H7 (cell line): ENCODE data around the gene SPTLC1. TPM values are rescaled to one million over a fixed set of nuclear protein-coding genes. Genes with fewer than 3 reads are reported as not detected.
"Not testable (repeated sequence)": the region's sequence is repeated elsewhere in the genome, so short reads cannot be mapped to it uniquely, and the experiment has no call there.

Source experiments
- DNase-seq: peaks from one replicate; pipeline ENCODE4 v3.0.0; 2012
- H3K27me3 ChIP-seq: 2 replicates; pipeline ENCODE4 v1.6.0; 2011; ENCODE audit warnings: mild to moderate bottlenecking, low read length; ENCODE audit not compliant: control insufficient read depth, insufficient read depth
- H3K36me3 ChIP-seq: replicated peaks from 2 replicates; pipeline ENCODE4 v1.5.1; 2011; ENCODE audit warnings: low read length; ENCODE audit not compliant: control insufficient read depth, insufficient read depth
- H3K4me3 ChIP-seq: 2 replicates; pipeline ENCODE4 v1.5.1; 2011; ENCODE audit warnings: low read depth, mild to moderate bottlenecking, control low read depth, low read length, moderate library complexity; ENCODE audit not compliant: insufficient read depth
- total RNA-seq: library from RNA; depleted of rRNA; stranded (reverse); fragments of >200 nt; shearing (Covaris generic); gene quantifications from 2 replicates; pipeline ENCODE4 v1.2.3, GENCODE V29; 2014; rRNA removed

The SPTLC1 gene, protein sequence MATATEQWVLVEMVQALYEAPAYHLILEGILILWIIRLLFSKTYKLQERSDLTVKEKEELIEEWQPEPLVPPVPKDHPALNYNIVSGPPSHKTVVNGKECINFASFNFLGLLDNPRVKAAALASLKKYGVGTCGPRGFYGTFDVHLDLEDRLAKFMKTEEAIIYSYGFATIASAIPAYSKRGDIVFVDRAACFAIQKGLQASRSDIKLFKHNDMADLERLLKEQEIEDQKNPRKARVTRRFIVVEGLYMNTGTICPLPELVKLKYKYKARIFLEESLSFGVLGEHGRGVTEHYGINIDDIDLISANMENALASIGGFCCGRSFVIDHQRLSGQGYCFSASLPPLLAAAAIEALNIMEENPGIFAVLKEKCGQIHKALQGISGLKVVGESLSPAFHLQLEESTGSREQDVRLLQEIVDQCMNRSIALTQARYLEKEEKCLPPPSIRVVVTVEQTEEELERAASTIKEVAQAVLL
- 63.6 and 81.3 TPM in 2 replicates for total RNA-seq

DNA sequence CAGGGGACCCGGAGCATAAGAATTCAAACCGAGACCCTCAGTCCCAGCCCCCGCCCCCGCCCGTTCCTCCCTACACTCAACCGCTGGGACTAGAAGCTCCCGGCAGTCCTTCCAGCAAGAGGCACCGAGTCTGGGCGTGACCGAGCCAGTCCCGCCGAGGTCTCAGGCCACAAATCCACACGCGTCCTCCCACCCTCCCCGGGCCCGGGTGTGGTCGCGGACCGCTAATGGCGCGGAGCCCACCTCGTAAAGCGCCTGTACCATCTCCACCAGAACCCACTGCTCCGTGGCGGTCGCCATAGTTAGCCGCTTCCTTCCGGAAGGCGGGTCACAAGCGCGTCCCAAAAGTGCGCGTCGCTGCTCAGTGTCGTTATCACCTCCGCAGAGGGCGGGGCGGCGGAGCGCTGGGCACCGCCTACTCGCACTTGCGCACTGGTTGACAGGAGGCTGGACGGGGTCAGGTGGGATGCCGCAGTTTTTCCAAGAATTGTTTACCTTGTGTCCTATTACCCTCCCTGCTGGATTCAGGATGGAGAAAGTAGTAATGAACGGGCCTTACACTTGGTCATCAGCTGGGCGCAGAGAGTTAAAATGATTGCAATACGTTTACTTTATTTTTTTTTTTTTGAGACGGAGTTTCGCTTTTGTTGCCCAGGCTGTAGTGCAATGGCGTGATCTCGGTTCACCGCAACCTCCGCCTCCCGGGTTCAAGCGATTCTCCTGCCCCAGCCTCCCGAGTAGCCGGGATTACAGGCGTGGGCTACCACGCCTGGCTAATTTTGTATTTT lies at the start of gene SPTLC1:
Gene SPTLC1 (minus strand): TSS at position 343 of the 788 bp plus-strand sequence. CDS start 43 bp downstream, at position 300.
- H3K4me3 ChIP-seq = peak within 1 kb of the TSS; percentile 88
- no peaks in the 10 kb centered on the region for H3K27me3 ChIP-seq
- peaks cover 2% of the 10 kb centered on the region; the same call in 1 of the 2 replicates for H3K36me3 ChIP-seq
- DNase-seq = peak; percentile 96

DNA sequence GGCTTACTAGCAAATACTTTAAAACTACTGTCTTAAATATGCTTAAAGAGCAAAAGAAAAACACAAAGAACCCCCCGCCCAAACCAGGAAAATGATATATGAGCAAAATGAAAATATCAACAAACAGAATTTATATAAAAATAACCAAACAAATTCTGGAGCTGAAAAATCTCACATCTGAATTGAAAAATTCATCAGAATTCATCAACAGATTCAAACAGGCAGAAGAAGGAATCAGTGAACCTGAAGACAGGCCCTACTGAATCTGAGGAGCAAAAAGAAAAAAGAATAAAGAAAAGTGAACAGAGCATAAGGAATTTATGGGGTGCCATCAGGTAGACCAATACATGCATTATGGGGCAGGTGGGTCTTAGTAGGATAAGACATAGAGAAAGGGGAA lies 49.8 kb upstream of the SPTLC1 start:
- no peak overlapping the region for H3K4me3 ChIP-seq
- no peak for DNase-seq
- no peaks in the 10 kb centered on the region for H3K36me3 ChIP-seq
- H3K27me3 ChIP-seq = no peaks in the 10 kb centered on the region

DNA sequence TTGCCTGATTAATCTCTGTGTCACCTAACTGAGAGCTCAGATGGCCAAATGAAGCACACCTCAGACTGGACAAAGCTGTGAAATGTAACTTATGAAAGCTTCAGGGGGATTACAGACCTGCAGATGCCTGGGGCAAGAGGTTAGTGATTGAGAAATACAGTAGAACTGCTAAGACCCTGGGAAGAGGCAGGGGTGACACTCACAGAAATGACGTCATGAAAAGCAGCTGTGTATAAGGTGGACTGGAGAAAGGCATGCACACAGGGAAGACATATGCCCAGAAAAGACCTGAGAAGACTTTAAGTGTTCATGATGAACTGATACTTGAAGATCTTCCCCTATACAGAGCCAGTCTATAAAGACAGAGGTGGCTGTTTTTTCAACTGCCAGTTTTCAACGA lies 49.3 kb upstream of the SPTLC1 start:
- no peaks in the 10 kb centered on the region for H3K27me3 ChIP-seq
- no peak for DNase-seq
- H3K4me3 ChIP-seq = no peak overlapping the region
- H3K36me3 ChIP-seq = no peaks in the 10 kb centered on the region

DNA sequence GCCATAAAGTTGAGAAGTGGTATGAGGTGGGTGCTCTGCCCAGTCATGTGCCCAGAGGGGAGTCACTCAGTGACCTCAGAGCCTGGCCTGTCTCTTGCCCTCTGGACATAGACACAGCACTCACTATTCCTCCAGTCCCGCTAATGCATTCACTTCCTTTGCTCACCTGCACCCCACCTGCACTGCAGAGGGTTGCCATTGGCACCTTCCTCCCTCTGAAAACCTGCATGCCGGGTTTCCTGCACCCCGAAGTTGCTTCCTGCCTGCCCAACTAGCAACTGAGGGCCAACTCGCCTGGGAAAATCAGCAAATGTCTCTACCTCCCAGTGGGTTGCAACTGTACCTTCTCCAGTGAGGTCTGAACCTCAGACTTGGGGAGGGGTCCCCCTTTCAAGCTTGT lies 48.1 kb upstream of the SPTLC1 start:
- Histone ChIP-seq H3K36me3 (no peaks in the 10 kb centered on the region), H3K27me3 (no peaks in the 10 kb centered on the region), H3K4me3 (no peak overlapping the region)
- DNase-seq = no peak

DNA sequence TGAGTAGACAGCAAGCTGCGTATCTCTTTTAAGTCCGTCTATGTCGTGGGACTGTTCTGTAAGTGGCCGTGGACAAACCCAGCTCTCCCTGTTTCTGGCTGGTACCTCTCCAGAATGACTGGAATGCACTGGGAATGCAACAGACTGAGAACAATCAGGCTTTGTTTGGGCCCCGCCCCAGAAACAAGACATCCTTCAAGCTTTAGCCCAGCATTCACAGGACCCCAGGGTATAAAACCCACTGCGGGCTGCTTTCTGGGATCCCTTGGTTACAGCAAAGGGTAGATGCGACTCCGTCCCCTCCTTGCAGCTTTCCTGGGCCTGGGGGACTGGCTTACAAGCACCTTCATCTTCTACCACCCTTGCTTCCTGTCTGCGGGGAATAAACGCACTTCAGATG lies 45.6 kb upstream of the SPTLC1 start:
- Histone ChIP-seq H3K4me3 (no peak overlapping the region), H3K36me3 (no peaks in the 10 kb centered on the region), H3K27me3 (no peaks in the 10 kb centered on the region)
- no peak for DNase-seq

DNA sequence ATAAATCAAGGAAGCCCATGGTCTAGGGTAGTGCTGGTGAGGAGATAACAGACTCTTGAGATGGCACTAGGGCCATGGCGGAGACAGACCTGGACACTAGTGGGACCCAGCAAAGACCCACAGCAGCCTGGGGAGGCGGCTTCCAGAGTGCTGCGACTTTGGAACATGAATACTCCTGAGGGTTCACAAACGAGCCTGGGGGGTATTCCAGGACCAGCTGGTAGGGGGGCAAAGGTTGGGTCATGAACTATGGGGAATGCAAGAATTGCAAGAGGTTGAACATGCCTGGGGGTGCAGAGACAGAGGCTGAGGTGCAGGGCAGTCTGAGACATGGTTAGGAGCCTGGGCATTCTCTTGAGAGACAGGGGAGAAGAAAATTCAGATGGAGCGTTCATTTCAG lies 43.8 kb upstream of the SPTLC1 start:
- no peak for DNase-seq
- Histone ChIP-seq H3K27me3 (no peaks in the 10 kb centered on the region), H3K36me3 (no peaks in the 10 kb centered on the region), H3K4me3 (no peak overlapping the region)

DNA sequence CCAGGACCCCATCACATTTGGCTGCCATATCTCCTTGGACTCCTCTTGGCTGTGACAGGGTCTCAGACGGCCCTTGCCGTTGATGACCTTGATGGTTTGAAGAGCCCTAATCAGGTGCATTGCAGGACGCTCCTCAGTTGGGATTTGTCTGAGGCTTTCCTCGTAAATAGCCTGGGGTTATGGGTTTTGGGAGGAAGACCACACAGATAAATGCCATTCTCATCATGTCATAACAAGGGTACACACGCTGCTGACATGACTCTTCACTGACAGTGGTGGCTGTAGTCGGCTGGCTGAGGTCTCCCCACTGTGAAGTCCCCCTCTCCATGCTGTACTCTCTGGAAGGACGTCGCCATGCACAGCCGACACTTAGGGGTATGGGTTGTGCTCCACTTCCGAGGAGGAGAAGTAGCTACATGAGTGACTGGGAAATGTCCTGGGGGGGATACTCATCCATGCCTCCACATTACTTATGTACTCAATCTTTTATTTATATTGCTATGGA lies 42.9 kb upstream of the SPTLC1 start:
- no peaks in the 10 kb centered on the region for H3K36me3 ChIP-seq
- DNase-seq = no peak
- H3K4me3 ChIP-seq = no peak overlapping the region
- no peaks in the 10 kb centered on the region for H3K27me3 ChIP-seq

DNA sequence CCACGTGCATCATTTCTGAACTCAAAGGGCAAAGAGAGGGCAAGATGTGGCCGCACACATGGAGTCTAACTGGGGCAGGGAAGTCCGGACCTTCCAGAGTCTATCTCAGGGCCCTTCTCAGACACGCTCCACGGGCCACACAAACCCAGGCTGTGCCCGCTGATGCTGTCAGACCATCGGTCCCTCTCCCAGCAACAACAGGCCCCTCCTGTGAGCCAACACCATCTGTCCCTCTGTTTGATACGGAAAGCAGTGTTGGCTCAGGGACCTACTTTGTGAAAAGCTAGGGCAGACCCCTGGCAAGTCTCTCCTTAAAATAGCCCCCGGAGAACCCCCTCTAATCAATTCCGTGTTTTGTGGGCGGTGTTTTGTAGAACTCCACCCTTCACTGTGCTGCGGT lies 40.5 kb upstream of the SPTLC1 start:
- not testable (repeated sequence) for H3K36me3 ChIP-seq, H3K27me3 ChIP-seq, H3K4me3 ChIP-seq, DNase-seq

DNA sequence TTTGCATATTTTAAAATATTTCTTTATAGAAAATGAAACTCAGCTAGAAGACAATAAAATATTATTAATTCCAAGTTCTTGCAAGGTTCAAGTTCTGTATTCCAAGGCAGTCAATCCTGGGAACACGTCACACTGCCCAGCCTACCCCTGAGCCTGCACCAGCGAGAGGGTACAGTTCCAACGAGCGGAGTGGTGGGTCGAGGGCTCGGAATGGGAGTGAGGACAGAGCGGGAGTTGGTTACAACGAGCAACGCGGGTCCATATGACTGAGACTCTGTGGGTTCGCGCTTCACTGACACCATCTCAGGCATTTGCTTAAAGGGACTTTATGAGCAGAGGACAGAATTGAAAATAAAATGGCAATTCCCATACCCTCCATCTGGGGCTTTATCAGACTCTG lies 40.0 kb upstream of the SPTLC1 start:
- DNase-seq = no peak
- Histone ChIP-seq H3K27me3 (no peaks in the 10 kb centered on the region), H3K36me3 (no peaks in the 10 kb centered on the region), H3K4me3 (no peak overlapping the region)

DNA sequence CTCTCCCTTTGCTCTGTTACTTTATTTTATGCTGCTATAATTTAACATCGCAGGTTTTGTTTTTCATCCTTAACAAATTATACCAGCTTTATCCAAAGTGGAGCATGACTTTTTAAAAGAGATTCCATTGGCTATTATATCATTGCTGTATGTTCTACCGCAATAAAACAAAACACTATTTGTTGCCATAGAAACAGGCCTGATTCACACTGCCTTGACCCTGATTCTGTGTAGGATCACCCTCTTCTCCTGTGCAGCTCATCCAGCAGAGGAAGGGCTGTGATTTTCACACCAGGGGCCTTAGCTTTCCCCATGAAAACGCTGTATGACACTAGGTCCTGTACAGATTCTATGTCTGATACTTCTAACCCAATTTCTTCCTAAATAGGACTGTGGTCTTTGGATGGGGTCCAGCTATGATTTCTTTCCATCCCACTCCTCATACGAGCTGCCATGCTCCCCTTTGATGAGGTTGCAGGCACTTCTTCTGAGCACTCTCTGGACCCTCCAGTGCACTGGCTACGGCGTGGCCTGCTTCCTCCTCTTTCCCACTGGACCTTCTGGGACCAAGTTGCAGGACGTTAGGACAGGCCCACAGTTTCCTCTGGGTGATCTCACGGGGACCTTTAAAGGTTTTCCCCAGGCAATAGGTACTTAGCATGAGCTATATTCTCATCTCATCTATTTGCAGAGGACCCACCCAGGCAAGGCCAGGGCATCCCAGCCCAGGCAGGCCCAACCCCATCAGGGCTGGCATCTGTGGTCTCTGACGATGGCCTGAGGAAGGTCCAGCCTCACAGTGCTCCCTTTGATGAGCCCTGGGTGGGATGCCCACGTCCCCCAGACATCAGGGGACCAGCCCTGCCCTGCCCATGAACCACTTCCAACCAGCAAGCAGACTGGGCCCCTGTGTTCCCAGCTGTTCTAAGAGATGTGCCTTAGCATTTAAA lies 38.5 kb upstream of the SPTLC1 start:
- not testable (repeated sequence) for H3K36me3 ChIP-seq, H3K4me3 ChIP-seq, DNase-seq, H3K27me3 ChIP-seq

DNA sequence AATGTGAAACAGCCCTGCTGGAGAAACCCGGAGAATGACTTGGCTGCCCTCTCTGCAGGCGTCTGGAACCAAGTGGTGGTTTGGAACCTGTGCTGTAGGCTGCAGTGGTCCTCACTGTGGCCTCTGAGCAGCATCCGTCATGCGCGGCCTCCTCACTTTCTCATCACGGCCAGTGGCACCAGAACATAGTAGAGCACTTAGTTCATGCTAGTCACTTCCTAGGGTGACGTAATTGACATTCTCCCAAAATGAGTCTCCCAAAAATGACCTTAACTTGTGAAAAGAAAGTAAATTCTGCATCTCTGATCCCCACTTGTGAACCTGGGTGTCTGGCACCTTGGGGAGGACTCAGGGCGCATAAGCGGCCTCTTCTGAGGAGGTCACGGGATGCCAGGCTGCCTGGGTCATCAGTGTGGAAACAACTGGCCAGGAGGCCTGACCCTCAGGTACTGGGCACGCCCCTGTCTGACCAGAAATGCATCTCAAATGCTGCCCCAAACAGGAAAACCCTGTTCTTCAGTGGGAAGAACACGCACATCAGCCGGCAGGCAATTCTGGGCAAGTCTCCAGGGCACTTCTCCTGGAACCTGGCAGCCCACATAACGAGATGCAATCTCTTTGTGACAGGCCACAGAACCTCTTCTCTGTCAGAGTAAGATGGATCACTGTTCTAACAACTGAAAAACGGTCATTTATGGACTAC lies 36.6 kb upstream of the SPTLC1 start:
- H3K36me3 ChIP-seq = no peaks in the 10 kb centered on the region
- no peaks in the 10 kb centered on the region for H3K27me3 ChIP-seq
- H3K4me3 ChIP-seq = no peak overlapping the region
- DNase-seq = no peak

DNA sequence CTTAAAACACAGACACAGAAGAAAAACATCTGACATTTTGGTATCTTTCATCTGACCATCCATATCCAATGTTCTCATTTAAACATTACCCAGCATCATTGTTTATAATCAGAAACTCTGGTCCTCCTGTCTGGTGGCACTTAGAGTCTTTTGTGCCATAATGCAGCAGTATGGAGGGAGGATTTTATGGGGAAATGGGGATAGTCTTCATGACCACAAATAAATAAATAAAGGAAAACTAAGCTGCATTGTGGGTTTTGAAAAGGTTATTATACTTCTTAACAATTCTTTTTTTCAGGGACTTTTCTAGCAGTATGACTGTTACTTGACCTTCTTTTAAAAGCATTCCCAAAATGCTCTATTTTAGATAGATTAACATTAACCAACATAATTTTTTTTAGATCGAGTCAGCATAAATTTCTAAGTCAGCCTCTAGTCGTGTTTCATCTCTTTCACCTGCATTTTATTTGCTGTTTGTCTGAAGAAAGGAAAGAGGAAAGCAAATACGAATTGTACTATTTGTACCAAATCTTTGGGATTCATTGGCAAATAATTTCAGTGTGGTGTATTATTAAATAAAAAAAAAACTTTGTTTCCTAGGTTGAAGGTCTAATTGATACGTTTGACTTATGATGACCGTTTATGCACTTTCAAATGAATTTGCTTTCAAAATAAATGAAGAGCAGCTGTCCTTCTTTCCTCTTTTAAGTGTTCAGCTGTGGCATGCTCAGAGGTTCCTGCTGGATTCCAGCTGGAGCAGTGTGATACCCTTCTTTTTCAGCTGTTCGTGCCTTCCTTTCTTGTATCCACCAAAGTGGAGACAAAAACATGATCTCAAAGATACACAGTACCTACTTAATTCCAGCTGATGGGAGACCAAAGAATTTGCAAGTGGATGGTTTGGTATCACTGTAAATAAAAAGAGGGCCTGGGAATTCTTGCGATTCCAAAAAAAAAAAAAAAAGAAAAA lies 35.6 kb upstream of the SPTLC1 start:
- not testable (repeated sequence) for H3K36me3 ChIP-seq, H3K4me3 ChIP-seq, H3K27me3 ChIP-seq, DNase-seq

DNA sequence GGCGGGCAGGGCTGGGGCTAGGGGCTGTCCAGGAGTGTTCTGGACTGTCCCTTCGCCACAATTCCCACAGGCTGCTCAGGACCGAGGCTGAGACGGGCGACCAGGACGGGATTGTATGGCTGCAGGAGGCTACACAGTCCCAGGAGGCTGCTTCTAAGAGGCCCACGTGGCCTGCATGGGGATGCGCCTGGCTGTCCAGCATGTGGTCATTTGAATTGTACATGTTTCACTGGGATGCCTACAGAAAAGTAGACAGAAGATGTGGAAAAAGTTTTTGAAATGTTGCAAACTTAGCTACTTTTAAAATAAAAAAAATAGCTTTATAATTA lies 32.6 kb upstream of the SPTLC1 start:
- Histone ChIP-seq H3K36me3 (no peaks in the 10 kb centered on the region), H3K27me3 (no peaks in the 10 kb centered on the region; the same call in 1 of the 2 replicates), H3K4me3 (no peak overlapping the region)
- peak; percentile 22 for DNase-seq
